BJ (cell line): Measurements from ENCODE around the gene PCNX2. TPM values are rescaled to one million over a fixed set of nuclear protein-coding genes. Genes with fewer than 3 reads are reported as not detected.

Source experiments
- CTCF ChIA-PET: fragments of 350-600 bp; formaldehyde crosslinking; extraction: SDS; loops from one replicate; lab custom pipeline; 2021; ENCODE audit warnings: antibody characterized with exemption, inconsistent platforms; lab: Yijun Ruan, JAX
- POLR2A ChIA-PET: fragments of 300-600 bp; sonication (Branson Sonifier 250); formaldehyde crosslinking; extraction: SDS; loops from one replicate; lab custom pipeline; 2021; ENCODE audit warnings: antibody characterized with exemption; lab: Charles Lee
- DNase-seq: peaks from one replicate; pipeline ENCODE4 v3.0.0-alpha.2; 2011; ENCODE audit warnings: low read depth
- H3K27me3 ChIP-seq: 2 replicates; pipeline ENCODE4 v1.6.0; 2011; ENCODE audit warnings: low read length; ENCODE audit not compliant: control insufficient read depth, insufficient read depth
- H3K36me3 ChIP-seq: 2 replicates; pipeline ENCODE4 v1.5.1; 2011; ENCODE audit warnings: low read length; ENCODE audit not compliant: control insufficient read depth, insufficient read depth
- H3K4me3 ChIP-seq: 2 replicates; pipeline ENCODE4 v1.5.1; 2011; ENCODE audit warnings: low read depth, mild to moderate bottlenecking, control low read depth, low read length
- polyA plus RNA-seq: library from polyadenylated mRNA; depleted of rRNA; stranded (reverse); fragments of >200 nt; gene quantifications from 2 replicates; pipeline ENCODE4 v1.2.3, GENCODE V29; 2011
- TF ChIP-seq, protein P1 (sequence below): IDR thresholded peaks from 2 replicates; pipeline ENCODE4 v1.5.1; 2011; ENCODE audit warnings: low read depth, mild to moderate bottlenecking, control low read depth, inconsistent platforms, low read length, moderate library complexity; ENCODE audit not compliant: insufficient read depth

The PCNX2 gene
- polyA plus RNA-seq, 1 experiment = 10.1 TPM

GRCh38 chr1:233289676-233290075 lies 5.8 kb downstream of the PCNX2 start:
- no peak for DNase-seq
- Histone ChIP-seq H3K27me3 (no peaks in the 10 kb centered on the region), H3K4me3 (no peak overlapping the region), H3K36me3 (peaks cover 2% of the 10 kb centered on the region; the same call in 1 of the 2 replicates)
- TF ChIP-seq, protein P1, sequence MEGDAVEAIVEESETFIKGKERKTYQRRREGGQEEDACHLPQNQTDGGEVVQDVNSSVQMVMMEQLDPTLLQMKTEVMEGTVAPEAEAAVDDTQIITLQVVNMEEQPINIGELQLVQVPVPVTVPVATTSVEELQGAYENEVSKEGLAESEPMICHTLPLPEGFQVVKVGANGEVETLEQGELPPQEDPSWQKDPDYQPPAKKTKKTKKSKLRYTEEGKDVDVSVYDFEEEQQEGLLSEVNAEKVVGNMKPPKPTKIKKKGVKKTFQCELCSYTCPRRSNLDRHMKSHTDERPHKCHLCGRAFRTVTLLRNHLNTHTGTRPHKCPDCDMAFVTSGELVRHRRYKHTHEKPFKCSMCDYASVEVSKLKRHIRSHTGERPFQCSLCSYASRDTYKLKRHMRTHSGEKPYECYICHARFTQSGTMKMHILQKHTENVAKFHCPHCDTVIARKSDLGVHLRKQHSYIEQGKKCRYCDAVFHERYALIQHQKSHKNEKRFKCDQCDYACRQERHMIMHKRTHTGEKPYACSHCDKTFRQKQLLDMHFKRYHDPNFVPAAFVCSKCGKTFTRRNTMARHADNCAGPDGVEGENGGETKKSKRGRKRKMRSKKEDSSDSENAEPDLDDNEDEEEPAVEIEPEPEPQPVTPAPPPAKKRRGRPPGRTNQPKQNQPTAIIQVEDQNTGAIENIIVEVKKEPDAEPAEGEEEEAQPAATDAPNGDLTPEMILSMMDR = no peak
- ChIA-PET CTCF (no interaction called here), POLR2A (no interaction called here)

- Histone ChIP-seq H3K36me3 (no peaks in the 10 kb centered on the region), H3K27me3 (no peaks in the 10 kb centered on the region), H3K4me3 (no peak overlapping the region)
- DNase-seq = no peak
- POLR2A ChIA-PET = no interaction called here
- TF ChIP-seq, protein P1 = no peak
- CTCF ChIA-PET = no interaction called here
These were observed 13.0 kb downstream of the PCNX2 start for GRCh38 chr1:233282582-233282886.

- no peak overlapping the region for H3K4me3 ChIP-seq
- H3K27me3 ChIP-seq = no peaks in the 10 kb centered on the region
- H3K36me3 ChIP-seq = no peaks in the 10 kb centered on the region
- DNase-seq = no peak
- TF ChIP-seq, protein P1 = no peak
- ChIA-PET POLR2A (no interaction called here), CTCF (no interaction called here)
These were observed 13.6 kb downstream of the PCNX2 start for GRCh38 chr1:233281711-233282581.

- CTCF ChIA-PET = no interaction called here
- DNase-seq = no peak
- Histone ChIP-seq H3K4me3 (no peak overlapping the region), H3K27me3 (no peaks in the 10 kb centered on the region), H3K36me3 (no peaks in the 10 kb centered on the region)
- TF ChIP-seq, protein P1 = no peak
- POLR2A ChIA-PET = no interaction called here
These were observed 15.6 kb downstream of the PCNX2 start for GRCh38 chr1:233279971-233280370.

GRCh38 chr1:233278631-233279030 lies 16.9 kb downstream of the PCNX2 start:
- Histone ChIP-seq H3K4me3 (no peak overlapping the region), H3K36me3 (no peaks in the 10 kb centered on the region), H3K27me3 (no peaks in the 10 kb centered on the region)
- DNase-seq = no peak
- POLR2A ChIA-PET = no interaction called here
- TF ChIP-seq, protein P1 = no peak
- CTCF ChIA-PET = interaction anchor here (1.0 kb wide), 1 partner anchor 8 kb away, joined by 3 read pairs; no protein-coding TSS in a partner anchor
